ENCODE measurements around the gene ANKRD30B. TPM values are rescaled to one million over a fixed set of nuclear protein-coding genes. Genes with fewer than 3 reads are reported as not detected.
"Not testable (repeated sequence)": the region's sequence is repeated elsewhere in the genome, so short reads cannot be mapped to it uniquely, and the experiment has no call there.

The ANKRD30B gene
- total RNA-seq, 3 donors from 2014 or later: 0.06 to 0.34 (median 0.09) TPM

DNA sequence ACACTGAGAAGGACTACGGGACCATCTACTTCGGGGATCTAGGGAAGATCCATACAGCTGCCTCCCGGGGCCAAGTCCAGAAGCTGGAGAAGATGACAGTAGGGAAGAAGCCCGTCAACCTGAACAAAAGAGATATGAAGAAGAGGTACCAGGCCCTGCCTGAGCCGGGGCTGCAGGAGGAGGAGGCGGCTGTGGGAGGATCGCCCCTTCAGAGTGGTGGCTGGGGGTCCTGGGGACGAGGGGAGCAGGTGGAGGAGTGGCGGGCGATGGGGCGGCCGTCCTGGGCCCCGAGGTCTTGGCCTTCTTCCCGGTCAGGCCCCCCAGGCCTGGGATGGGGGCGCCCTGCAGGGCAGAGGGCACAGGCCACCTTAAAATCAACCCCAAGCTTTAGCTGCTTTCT is 524 bp downstream of the ANKRD30B start:
- Histone ChIP-seq H3K4me3 (no peak overlapping the region), H3K36me3 (ENCODE audit: low read depth) (no peaks in the 10 kb centered on the region), H3K9me3 (no peaks in the 10 kb centered on the region), H3K4me1 (ENCODE audit: low read depth) (no peaks in the 10 kb centered on the region)
- ATAC-seq: no peak
- intact Hi-C loops (cut with DNase I, micrococcal nuclease): no loop called here
- no peak for DNase-seq
- TF ChIP-seq CTCF (IDR thresholded peaks at IDR 0.05): no peak

- ATAC-seq; intact Hi-C loops (cut with DNase I, micrococcal nuclease); H3K4me3 ChIP-seq; DNase-seq; H3K36me3 ChIP-seq (ENCODE audit: low read depth); H3K4me1 ChIP-seq (ENCODE audit: low read depth); H3K9me3 ChIP-seq: not testable (repeated sequence)
Observed at GRCh38 chr18:14763566-14763965, 15.6 kb downstream of the ANKRD30B start.

GRCh38 chr18:14767474-14767873 is 19.5 kb downstream of the ANKRD30B start:
- DNase-seq: no peak
- Histone ChIP-seq H3K9me3 (no peaks in the 10 kb centered on the region), H3K4me3 (no peak overlapping the region), H3K4me1 (ENCODE audit: low read depth) (no peaks in the 10 kb centered on the region), H3K36me3 (ENCODE audit: low read depth) (no peaks in the 10 kb centered on the region)
- intact Hi-C loops (cut with DNase I, micrococcal nuclease): no loop called here
- no peak for TF ChIP-seq CTCF (IDR thresholded peaks at IDR 0.05)
- no peak for ATAC-seq

DNA sequence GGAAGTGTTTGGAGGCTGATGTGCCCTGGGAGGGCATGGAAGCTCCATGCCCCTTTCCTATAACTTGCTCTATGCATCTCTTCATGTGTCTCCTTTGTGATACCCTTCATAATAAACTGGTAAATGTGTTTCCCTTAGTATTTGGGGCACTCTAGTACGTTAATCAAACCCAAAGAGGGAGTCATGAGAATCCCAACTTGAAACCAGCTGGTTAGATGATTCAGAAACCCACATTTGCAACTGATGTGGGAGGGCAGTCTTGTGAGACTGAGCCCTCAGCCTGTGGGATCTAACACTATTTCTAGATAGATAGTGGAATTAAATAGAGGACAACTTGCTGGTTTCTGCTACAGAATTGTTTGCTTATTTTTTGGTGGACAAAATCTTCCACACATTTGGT is 20.3 kb downstream of the ANKRD30B start:
- ATAC-seq (no peak), DNase-seq (no peak)
- Histone ChIP-seq H3K36me3 (ENCODE audit: low read depth) (no peaks in the 10 kb centered on the region), H3K4me1 (ENCODE audit: low read depth) (no peaks in the 10 kb centered on the region), H3K4me3 (no peak overlapping the region), H3K9me3 (no peaks in the 10 kb centered on the region)
- TF ChIP-seq CTCF (IDR thresholded peaks at IDR 0.05): no peak
- intact Hi-C loops (cut with DNase I, micrococcal nuclease): no loop called here

DNA sequence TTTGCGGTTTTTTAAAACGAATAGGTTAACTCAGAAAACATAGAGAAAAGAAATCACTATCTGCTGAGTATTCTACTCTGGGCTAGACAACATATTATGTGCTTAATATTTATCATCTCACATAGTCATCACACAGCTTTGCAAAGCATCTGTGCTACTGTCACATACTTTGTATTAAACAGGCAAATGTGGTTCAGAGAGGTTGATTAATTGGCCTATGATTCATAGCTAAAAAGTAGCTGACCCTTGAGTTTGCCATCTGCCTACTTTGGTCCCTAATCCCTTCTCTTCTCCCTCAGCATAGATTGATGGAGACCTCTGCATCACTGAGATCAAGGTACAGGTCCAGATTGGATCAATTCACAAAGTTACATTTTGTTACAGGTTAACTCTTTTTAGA is 21.4 kb downstream of the ANKRD30B start:
- intact Hi-C loops (cut with DNase I, micrococcal nuclease): no loop called here
- no peak for DNase-seq
- TF ChIP-seq CTCF (IDR thresholded peaks at IDR 0.05): no peak
- Histone ChIP-seq H3K4me3 (no peak overlapping the region), H3K9me3 (no peaks in the 10 kb centered on the region), H3K4me1 (ENCODE audit: low read depth) (no peaks in the 10 kb centered on the region), H3K36me3 (ENCODE audit: low read depth) (no peaks in the 10 kb centered on the region)
- ATAC-seq: no peak

DNA sequence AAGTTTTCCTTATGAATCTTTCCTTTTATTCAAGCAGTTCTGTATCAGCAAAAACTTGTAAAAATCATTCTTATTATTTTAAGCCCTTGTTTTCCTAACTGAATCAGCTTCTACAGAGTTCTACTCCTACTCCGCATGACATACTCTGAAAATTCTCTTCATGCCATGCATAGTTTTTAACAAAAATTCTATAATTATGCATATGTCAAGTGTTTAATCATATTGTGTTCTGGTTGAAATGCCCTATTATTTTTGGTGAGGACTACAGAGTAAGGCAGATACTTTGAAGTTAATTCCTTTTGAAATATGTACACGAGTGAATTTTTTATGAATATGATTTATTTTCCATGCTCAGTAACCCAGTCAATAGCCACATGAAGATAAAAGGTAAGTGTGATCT is 28.8 kb downstream of the ANKRD30B start:
- Histone ChIP-seq H3K36me3 (ENCODE audit: low read depth) (no peaks in the 10 kb centered on the region), H3K9me3 (no peaks in the 10 kb centered on the region), H3K4me1 (ENCODE audit: low read depth) (no peaks in the 10 kb centered on the region), H3K4me3 (no peak overlapping the region)
- DNase-seq: no peak
- no peak for TF ChIP-seq CTCF (IDR thresholded peaks at IDR 0.05)
- intact Hi-C loops (cut with DNase I, micrococcal nuclease): no loop called here
- no peak for ATAC-seq

Data from mucosa of descending colon (tissue), 3 donors.